ENCODE data around the gene CAMK2N1. TPM values are rescaled to one million over a fixed set of nuclear protein-coding genes. Genes with fewer than 3 reads are reported as not detected.
A peak's percentile ranks its signal among the peaks of the same experiment; 100 is the strongest.

The CAMK2N1 gene
- total and polyA plus RNA-seq, 2 experiments from 2014 or later: 0.52 to 2.9 TPM

- peak overlapping the region; percentile 42; the same call in 2 of the 3 replicates for H3K4me3 Mint-ChIP-seq
- ATAC-seq (peak; percentile 70), DNase-seq (ENCODE audit: low spot score) (peak; percentile 88)
- H3K79me2 ChIP-seq (replicated peaks; ENCODE audit: insufficient read depth): no peaks in the 10 kb centered on the region
- H3K4me1 ChIP-seq (ENCODE audit: insufficient read depth): peaks cover 36% of the 10 kb centered on the region
- H2AFZ ChIP-seq: peak overlapping the region; percentile 93
- TF ChIP-seq, protein P1, sequence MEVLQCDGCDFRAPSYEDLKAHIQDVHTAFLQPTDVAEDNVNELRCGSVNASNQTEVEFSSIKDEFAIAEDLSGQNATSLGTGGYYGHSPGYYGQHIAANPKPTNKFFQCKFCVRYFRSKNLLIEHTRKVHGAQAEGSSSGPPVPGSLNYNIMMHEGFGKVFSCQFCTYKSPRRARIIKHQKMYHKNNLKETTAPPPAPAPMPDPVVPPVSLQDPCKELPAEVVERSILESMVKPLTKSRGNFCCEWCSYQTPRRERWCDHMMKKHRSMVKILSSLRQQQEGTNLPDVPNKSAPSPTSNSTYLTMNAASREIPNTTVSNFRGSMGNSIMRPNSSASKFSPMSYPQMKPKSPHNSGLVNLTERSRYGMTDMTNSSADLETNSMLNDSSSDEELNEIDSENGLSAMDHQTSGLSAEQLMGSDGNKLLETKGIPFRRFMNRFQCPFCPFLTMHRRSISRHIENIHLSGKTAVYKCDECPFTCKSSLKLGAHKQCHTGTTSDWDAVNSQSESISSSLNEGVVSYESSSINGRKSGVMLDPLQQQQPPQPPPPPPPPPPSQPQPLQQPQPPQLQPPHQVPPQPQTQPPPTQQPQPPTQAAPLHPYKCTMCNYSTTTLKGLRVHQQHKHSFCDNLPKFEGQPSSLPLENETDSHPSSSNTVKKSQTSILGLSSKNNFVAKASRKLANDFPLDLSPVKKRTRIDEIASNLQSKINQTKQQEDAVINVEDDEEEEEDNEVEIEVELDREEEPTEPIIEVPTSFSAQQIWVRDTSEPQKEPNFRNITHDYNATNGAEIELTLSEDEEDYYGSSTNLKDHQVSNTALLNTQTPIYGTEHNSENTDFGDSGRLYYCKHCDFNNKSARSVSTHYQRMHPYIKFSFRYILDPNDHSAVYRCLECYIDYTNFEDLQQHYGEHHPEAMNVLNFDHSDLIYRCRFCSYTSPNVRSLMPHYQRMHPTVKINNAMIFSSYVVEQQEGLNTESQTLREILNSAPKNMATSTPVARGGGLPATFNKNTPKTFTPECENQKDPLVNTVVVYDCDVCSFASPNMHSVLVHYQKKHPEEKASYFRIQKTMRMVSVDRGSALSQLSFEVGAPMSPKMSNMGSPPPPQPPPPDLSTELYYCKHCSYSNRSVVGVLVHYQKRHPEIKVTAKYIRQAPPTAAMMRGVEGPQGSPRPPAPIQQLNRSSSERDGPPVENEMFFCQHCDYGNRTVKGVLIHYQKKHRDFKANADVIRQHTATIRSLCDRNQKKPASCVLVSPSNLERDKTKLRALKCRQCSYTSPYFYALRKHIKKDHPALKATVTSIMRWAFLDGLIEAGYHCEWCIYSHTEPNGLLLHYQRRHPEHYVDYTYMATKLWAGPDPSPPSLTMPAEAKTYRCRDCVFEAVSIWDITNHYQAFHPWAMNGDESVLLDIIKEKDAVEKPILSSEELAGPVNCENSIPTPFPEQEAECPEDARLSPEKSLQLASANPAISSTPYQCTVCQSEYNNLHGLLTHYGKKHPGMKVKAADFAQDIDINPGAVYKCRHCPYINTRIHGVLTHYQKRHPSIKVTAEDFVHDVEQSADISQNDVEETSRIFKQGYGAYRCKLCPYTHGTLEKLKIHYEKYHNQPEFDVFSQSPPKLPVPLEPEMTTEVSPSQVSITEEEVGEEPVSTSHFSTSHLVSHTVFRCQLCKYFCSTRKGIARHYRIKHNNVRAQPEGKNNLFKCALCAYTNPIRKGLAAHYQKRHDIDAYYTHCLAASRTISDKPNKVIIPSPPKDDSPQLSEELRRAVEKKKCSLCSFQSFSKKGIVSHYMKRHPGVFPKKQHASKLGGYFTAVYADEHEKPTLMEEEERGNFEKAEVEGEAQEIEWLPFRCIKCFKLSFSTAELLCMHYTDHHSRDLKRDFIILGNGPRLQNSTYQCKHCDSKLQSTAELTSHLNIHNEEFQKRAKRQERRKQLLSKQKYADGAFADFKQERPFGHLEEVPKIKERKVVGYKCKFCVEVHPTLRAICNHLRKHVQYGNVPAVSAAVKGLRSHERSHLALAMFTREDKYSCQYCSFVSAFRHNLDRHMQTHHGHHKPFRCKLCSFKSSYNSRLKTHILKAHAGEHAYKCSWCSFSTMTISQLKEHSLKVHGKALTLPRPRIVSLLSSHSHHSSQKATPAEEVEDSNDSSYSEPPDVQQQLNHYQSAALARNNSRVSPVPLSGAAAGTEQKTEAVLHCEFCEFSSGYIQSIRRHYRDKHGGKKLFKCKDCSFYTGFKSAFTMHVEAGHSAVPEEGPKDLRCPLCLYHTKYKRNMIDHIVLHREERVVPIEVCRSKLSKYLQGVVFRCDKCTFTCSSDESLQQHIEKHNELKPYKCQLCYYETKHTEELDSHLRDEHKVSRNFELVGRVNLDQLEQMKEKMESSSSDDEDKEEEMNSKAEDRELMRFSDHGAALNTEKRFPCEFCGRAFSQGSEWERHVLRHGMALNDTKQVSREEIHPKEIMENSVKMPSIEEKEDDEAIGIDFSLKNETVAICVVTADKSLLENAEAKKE (CRISPR knock-in tag; IDR thresholded peaks at IDR 0.05): no peak
- TF ChIP-seq NANOG (IDR thresholded peaks at IDR 0.05; ENCODE audit: borderline replicate concordance) (no peak), ZNF114 (CRISPR knock-in tag; IDR thresholded peaks at IDR 0.05) (no peak)
- H3K27ac ChIP-seq (ENCODE audit: low read depth): no peak overlapping the region
- H3K27me3 Mint-ChIP-seq (ENCODE audit: insufficient read depth, low read depth, poor library complexity): peaks cover 24% of the 10 kb centered on the region
- H3K27ac Mint-ChIP-seq: no peak overlapping the region
- H4K20me1 ChIP-seq (replicated peaks; ENCODE audit: insufficient read depth): no peaks in the 10 kb centered on the region
- no peaks in the 10 kb centered on the region for H3K9me3 Mint-ChIP-seq
- no peaks in the 10 kb centered on the region for H3K9me2 ChIP-seq (ENCODE audit: insufficient read depth)
- no peaks in the 10 kb centered on the region for H3K36me3 Mint-ChIP-seq (ENCODE audit: low read depth)
- H3K36me3 ChIP-seq (ENCODE audit: insufficient read depth): no peaks in the 10 kb centered on the region
- peak overlapping the region; percentile 84 for H3K4me2 ChIP-seq
- peak overlapping the region; percentile 52 for H3K4me3 ChIP-seq
- H3K27me3 ChIP-seq (ENCODE audit: insufficient read depth): peaks cover 33% of the 10 kb centered on the region
- H3F3A ChIP-seq (replicated peaks; ENCODE audit: low read depth): no peaks in the 10 kb centered on the region
- H3K4me1 Mint-ChIP-seq: peaks cover 45% of the 10 kb centered on the region
These were observed 9.6 kb downstream of the CAMK2N1 start for GRCh38 chr1:20476265-20477038.

GRCh38 chr1:20474996-20475395 lies 11.0 kb downstream of the CAMK2N1 start:
- H4K20me1 ChIP-seq (replicated peaks; ENCODE audit: insufficient read depth): no peaks in the 10 kb centered on the region
- peaks cover 32% of the 10 kb centered on the region for H3K4me1 ChIP-seq (ENCODE audit: insufficient read depth)
- Mint-ChIP-seq H3K4me1 (peaks cover 43% of the 10 kb centered on the region), H3K36me3 (ENCODE audit: low read depth) (no peaks in the 10 kb centered on the region), H3K4me3 (no peak overlapping the region), H3K27me3 (ENCODE audit: insufficient read depth, low read depth, poor library complexity) (peaks cover 19% of the 10 kb centered on the region), H3K27ac (no peak overlapping the region), H3K9me3 (no peaks in the 10 kb centered on the region)
- H3K79me2 ChIP-seq (replicated peaks; ENCODE audit: insufficient read depth): no peaks in the 10 kb centered on the region
- no peaks in the 10 kb centered on the region for H3K36me3 ChIP-seq (ENCODE audit: insufficient read depth)
- peaks cover 23% of the 10 kb centered on the region; the same call in 1 of the 2 replicates for H3K27me3 ChIP-seq (ENCODE audit: insufficient read depth)
- ATAC-seq (no peak), DNase-seq (ENCODE audit: low spot score) (no peak)
- H3K27ac ChIP-seq (ENCODE audit: low read depth): no peak overlapping the region
- H3K9me2 ChIP-seq (ENCODE audit: insufficient read depth): no peaks in the 10 kb centered on the region
- no peak overlapping the region for H3K4me3 ChIP-seq
- no peak overlapping the region for H2AFZ ChIP-seq
- H3K4me2 ChIP-seq: no peak overlapping the region
- no peaks in the 10 kb centered on the region for H3F3A ChIP-seq (replicated peaks; ENCODE audit: low read depth)
- TF ChIP-seq, protein P1 (CRISPR knock-in tag; IDR thresholded peaks at IDR 0.05): no peak

All from GM23338 (cell line).